Esophagus squamous epithelium (tissue), 5 donors: ENCODE measurements around the gene POLR3GL. TPM values are rescaled to one million over a fixed set of nuclear protein-coding genes. Genes with fewer than 3 reads are reported as not detected.
A peak's percentile ranks its signal among the peaks of the same experiment; 100 is the strongest.

Experiments
- DNase-seq: peaks from one replicate; lab custom pipeline; 2025; lab: John Stamatoyannopoulos, UW
- H3K27ac ChIP-seq, 4 donors: fragments of 200-600 bp; sonication (generic); one replicate each; pipeline ENCODE4 v1.5.1; 2016 to 2019; ENCODE audit warnings: mild to moderate bottlenecking in 1 of 4
- H3K27me3 ChIP-seq, 4 donors: fragments of 200-600 bp; sonication (generic); 1 replicate in 3 of 4; 2 replicates in 1 of 4; pipeline versions ENCODE4 v1.5.1 to v1.6.0; 2017 to 2021; ENCODE audit warnings: antibody characterized with exemption in 1 of 4
- H3K36me3 ChIP-seq, 3 donors: fragments of 200-600 bp; sonication (generic); one replicate each; pipeline ENCODE4 v1.5.1; 2016 to 2019
- H3K4me1 ChIP-seq, 3 donors: fragments of 200-600 bp; sonication (generic); one replicate each; pipeline ENCODE4 v1.5.1; 2017 to 2019
- H3K4me3 ChIP-seq, 4 donors: fragments of 200-600 bp; sonication (generic); 1 replicate in 3 of 4; 2 replicates in 1 of 4; pipeline ENCODE4 v1.5.1; 2016 to 2019; ENCODE audit warnings: mild to moderate bottlenecking in 2 of 4, moderate library complexity in 1 of 4
- H3K9me3 ChIP-seq, 3 donors: fragments of 200-600 bp; sonication (generic); one replicate each; pipeline ENCODE4 v1.5.1; 2016 to 2019
- POLR2A ChIP-seq, 4 donors: fragments of 450-650 bp; IDR thresholded peaks; one replicate each; pipeline ENCODE4 v1.6.1; 2017; ENCODE audit warnings: antibody characterized with exemption in 4 of 4, mild to moderate bottlenecking in 4 of 4, moderate library complexity in 3 of 4
- WGBS, 2 donors: methylation state at CpG; one replicate each; pipeline ENCODE4 v1.1.5; 2018; 5-methylcytosine and 5-hydroxymethylcytosine counted together
- intact Hi-C: fragments of 100-400 bp; cut with DNase I; formaldehyde crosslinking; loops from one replicate; pipeline ENCODE4 v1.15.0; 2022
- total RNA-seq, 4 donors: library from RNA; depleted of rRNA; stranded (reverse); fragments of >200 nt; gene quantifications; one replicate each; pipeline ENCODE4 v1.1.0, GENCODE V29; 2016
- TF ChIP-seq, protein P1 (sequence below), 6 experiments: fragments of 450-650 bp in 4 of 6; fragments of 200-600 bp in 2 of 6; sonication (generic) in 2 of 6; IDR thresholded peaks; one replicate each; pipeline ENCODE4 v1.5.1; 2016 to 2019; ENCODE audit warnings: antibody characterized with exemption in 6 of 6, mild to moderate bottlenecking in 4 of 6, moderate library complexity in 4 of 6
- donor health status: DM: yes; HTN: yes; CAD: no.

POLR3GL gene
- total RNA-seq, 4 donors from 2014 or later, result 2.9 to 15.9 (median 9.8) TPM

DNA sequence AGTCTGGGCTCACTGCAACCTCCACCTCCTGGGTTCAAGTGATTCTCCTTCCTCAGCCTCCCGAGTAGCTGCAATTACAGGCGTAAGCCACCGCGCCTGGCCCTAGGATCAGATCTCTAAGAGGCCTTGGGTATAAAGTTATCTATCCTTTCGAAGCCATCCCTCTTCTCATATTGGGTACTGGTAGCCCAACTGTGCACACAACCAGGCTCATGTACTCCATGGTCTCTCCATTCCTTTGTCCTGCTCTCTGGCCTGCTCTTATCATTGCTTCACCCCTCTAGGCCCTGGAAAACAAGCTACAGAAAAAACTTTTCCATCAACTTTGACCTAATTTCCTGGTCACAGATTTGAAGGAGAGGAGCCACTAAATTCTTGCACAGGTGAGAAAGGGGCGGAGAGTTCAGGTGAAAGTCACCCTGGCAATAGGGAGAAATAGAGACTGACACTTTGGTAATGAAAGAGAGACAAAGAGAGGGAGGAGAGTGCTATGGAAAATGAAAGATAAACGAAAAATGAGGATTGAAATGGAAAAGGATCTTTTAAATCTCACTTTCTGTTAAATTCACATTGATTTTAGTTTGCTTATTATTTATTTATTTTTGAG, 25.9 kb downstream of the POLR3GL start:
- no peak overlapping the region for H3K4me3 ChIP-seq
- peak overlapping the region; percentile 45 to 99 (median 91) for H3K27ac ChIP-seq
- H3K4me1 ChIP-seq, result peaks cover 12 to 80% (median 17%) of the 10 kb centered on the region in 3 donors
- 72 to 78% methylated on average over 7 of the region's 7 CpGs for WGBS, 2 donors
- peaks cover 16 to 33% (median 23%) of the 10 kb centered on the region in 3 donors for H3K36me3 ChIP-seq
- H3K9me3 ChIP-seq, result no peaks in the 10 kb centered on the region
- no peaks in the 10 kb centered on the region for H3K27me3 ChIP-seq
- no peak for DNase-seq
- intact Hi-C loops, result no loop called here
- TF ChIP-seq, protein P1, sequence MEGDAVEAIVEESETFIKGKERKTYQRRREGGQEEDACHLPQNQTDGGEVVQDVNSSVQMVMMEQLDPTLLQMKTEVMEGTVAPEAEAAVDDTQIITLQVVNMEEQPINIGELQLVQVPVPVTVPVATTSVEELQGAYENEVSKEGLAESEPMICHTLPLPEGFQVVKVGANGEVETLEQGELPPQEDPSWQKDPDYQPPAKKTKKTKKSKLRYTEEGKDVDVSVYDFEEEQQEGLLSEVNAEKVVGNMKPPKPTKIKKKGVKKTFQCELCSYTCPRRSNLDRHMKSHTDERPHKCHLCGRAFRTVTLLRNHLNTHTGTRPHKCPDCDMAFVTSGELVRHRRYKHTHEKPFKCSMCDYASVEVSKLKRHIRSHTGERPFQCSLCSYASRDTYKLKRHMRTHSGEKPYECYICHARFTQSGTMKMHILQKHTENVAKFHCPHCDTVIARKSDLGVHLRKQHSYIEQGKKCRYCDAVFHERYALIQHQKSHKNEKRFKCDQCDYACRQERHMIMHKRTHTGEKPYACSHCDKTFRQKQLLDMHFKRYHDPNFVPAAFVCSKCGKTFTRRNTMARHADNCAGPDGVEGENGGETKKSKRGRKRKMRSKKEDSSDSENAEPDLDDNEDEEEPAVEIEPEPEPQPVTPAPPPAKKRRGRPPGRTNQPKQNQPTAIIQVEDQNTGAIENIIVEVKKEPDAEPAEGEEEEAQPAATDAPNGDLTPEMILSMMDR (IDR thresholded peaks at IDR 0.05), result peak in 1 of 6 experiments; percentile 5
- TF ChIP-seq POLR2A (IDR thresholded peaks at IDR 0.05), result peak in 1 of 4 donors; percentile 37

DNA sequence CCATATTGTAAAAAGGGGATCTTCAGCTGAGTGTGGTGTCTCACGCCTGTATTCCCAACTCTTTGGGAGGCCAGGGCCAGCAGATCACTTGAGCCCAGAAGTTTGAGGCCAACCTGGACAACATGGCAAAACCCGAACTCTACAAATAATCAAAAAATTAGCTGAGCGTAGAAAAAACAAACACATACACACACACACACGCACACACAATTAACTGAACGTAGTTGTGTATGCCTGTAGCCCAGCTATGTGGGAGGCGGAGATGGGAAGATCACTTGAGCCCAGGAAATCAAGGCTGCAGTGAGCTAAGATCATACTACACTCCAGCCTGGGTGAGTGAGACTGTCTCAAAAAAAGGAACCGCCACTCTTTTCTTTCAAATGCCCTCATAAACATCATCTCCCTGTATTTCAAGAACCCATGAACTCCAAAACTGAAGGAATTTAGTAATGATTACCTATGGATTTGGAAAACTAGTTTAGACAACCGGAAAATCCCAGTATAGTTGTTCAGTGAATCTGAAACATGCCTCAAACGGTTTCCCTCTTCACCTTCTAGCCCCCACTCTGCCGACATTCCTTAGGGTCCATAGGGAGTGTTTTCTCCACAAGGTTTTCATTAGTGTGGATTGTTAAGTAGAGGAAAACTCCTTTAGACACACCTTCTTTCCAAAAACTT, 27.4 kb downstream of the POLR3GL start:
- peaks cover 16 to 34% (median 24%) of the 10 kb centered on the region in 3 donors for H3K36me3 ChIP-seq
- peaks cover 6 to 66% (median 7%) of the 10 kb centered on the region in 3 donors for H3K4me1 ChIP-seq
- H3K27me3 ChIP-seq, result no peaks in the 10 kb centered on the region
- DNase-seq, result no peak
- intact Hi-C loops, result no loop called here
- no peaks in the 10 kb centered on the region for H3K9me3 ChIP-seq
- peak overlapping the region; percentile 85 to 99 (median 95) for H3K27ac ChIP-seq
- peak overlapping the region in 3 of 4 donors; percentile 76 to 82 (median 80) for H3K4me3 ChIP-seq
- WGBS, 2 donors, result 71 to 73% methylated on average over 10 of the region's 10 CpGs
- TF ChIP-seq, protein P1 (IDR thresholded peaks at IDR 0.05), result no peak
- peak in 2 of 4 donors; percentile 41 to 54 for TF ChIP-seq POLR2A (IDR thresholded peaks at IDR 0.05)

DNA sequence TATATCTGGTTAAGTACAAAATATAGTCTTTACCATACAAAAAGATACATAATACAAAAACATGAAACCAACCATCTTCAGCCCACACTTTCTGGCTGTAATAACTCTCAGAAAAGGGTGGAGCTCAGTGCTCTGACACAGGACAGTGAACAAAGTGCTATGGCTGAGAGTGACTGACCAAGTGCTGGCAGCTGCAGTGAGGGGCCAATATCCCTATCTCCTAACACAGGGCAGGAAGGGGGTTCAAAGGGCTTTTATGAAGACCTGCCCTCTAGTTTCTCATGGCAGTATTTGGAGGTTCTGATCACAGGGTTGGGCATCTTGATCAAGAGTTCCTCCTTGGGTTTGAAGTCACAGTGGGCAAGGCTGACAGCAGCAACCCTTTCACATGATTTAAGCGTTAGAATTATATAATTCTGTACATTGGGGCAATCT, 28.0 kb downstream of the POLR3GL start:
- TF ChIP-seq POLR2A (IDR thresholded peaks at IDR 0.05), result peak in 2 of 4 donors; percentile 29 to 41
- TF ChIP-seq, protein P1 (IDR thresholded peaks at IDR 0.05), result no peak
- H3K4me1 ChIP-seq, result peaks cover 6 to 73% (median 7%) of the 10 kb centered on the region in 3 donors
- peak overlapping the region; percentile 85 to 99 (median 95) for H3K27ac ChIP-seq
- no peaks in the 10 kb centered on the region for H3K9me3 ChIP-seq
- 33 to 56% methylated on average over 1 of the region's 1 CpG for WGBS, 2 donors
- H3K4me3 ChIP-seq, result peak overlapping the region; percentile 57 to 82 (median 78)
- H3K36me3 ChIP-seq, result peaks cover 16 to 34% (median 24%) of the 10 kb centered on the region in 3 donors
- intact Hi-C loops, result no loop called here
- no peak for DNase-seq
- H3K27me3 ChIP-seq, result no peaks in the 10 kb centered on the region

DNA sequence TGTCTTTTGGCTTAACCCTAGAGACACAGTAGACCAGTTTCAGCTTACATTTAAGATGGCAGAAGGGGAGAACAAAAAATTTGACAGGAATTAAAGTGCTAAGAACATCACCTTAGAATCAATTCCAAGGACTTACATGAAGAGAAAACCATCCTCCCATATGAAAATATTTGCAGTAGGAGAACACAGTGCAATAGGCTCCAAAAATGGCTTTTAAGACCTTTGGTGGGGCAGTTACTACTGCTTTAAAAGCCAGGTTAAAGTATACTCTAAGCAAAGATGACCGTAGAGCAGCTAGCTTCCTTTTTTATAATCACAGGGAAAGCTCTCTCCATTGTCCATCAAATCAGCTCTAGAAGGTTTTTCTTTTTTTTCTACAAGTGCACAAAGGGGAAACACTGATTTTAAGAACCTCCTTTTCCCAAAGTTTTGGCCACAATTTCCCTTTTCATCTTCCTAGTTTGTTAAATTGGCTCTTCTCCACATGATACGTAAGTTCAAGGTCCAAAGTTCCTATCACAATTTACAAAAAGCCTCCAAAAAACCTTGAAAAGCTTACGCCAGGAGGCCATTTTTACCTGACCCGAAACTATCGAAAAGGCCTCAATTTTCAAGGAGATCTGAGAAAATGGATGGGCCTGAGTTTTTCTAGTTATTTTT, 28.6 kb downstream of the POLR3GL start:
- no peak for DNase-seq
- TF ChIP-seq, protein P1 (IDR thresholded peaks at IDR 0.05), result no peak
- peak in 1 of 4 donors; percentile 3 for TF ChIP-seq POLR2A (IDR thresholded peaks at IDR 0.05)
- H3K27me3 ChIP-seq, result no peaks in the 10 kb centered on the region
- peaks cover 7 to 73% (median 7%) of the 10 kb centered on the region in 3 donors for H3K4me1 ChIP-seq
- intact Hi-C loops, result no loop called here
- H3K4me3 ChIP-seq, result peak overlapping the region; percentile 57 to 82 (median 78)
- H3K36me3 ChIP-seq, result peaks cover 16 to 34% (median 24%) of the 10 kb centered on the region in 3 donors
- 47 to 53% methylated on average over 5 of the region's 5 CpGs for WGBS, 2 donors
- H3K27ac ChIP-seq, result peak overlapping the region; percentile 93 to 99 (median 98)
- H3K9me3 ChIP-seq, result no peaks in the 10 kb centered on the region
